Heart left ventricle (tissue), 16 donors: Measurements from ENCODE around the gene FOXG1. TPM values are rescaled to one million over a fixed set of nuclear protein-coding genes. Genes with fewer than 3 reads are reported as not detected.
A peak's percentile ranks its signal among the peaks of the same experiment; 100 is the strongest.

Experiments
- ATAC-seq, 4 donors: fragments of 200-7000 bp; cut with Tn5 transposase; one replicate each; pipeline ENCODE4 v1.9.1; 2020 to 2022; ENCODE audit warnings: moderate library complexity in 4 of 4, mild to moderate bottlenecking in 3 of 4, moderate number of reproducible peaks in 1 of 4
- DNase-seq, 5 donors: peaks; one replicate each; pipeline ENCODE4 v3.0.0-alpha.2; 2020
- H3K27ac ChIP-seq, 12 donors: fragments of 200-600 bp; sonication (generic) in 4 of 12; one replicate each; pipeline versions ENCODE4 v1.5.0 to v1.8.0; 2016 to 2022; ENCODE audit warnings: mild to moderate bottlenecking in 2 of 12
- H3K27me3 ChIP-seq, 9 donors: fragments of 200-600 bp; sonication (generic) in 2 of 9; one replicate each; pipeline versions ENCODE4 v1.5.1 to v1.8.0; 2016 to 2022; ENCODE audit warnings: mild to moderate bottlenecking in 3 of 9
- H3K36me3 ChIP-seq, 9 donors: fragments of 200-600 bp; sonication (generic) in 2 of 9; one replicate each; pipeline versions ENCODE4 v1.5.0 to v1.8.0; 2018 to 2022; ENCODE audit warnings: mild to moderate bottlenecking in 2 of 9
- H3K4me1 ChIP-seq, 12 donors: fragments of 200-600 bp; sonication (generic) in 4 of 12; one replicate each; pipeline versions ENCODE4 v1.5.0 to v1.8.0; 2016 to 2022; ENCODE audit warnings: mild to moderate bottlenecking in 3 of 12
- H3K4me3 ChIP-seq, 12 donors: fragments of 200-600 bp; sonication (generic) in 4 of 12; one replicate each; pipeline versions ENCODE4 v1.5.0 to v1.8.0; 2017 to 2022; ENCODE audit warnings: mild to moderate bottlenecking in 9 of 12, moderate library complexity in 4 of 12
- H3K9me3 ChIP-seq, 12 donors: fragments of 200-600 bp; sonication (generic) in 4 of 12; one replicate each; pipeline versions ENCODE4 v1.5.0 to v1.8.0; 2016 to 2022; ENCODE audit warnings: mild to moderate bottlenecking in 1 of 12
- CTCF ChIP-seq, 12 donors: fragments of 200-600 bp; sonication (generic) in 4 of 12; IDR thresholded peaks; one replicate each; pipeline versions ENCODE4 v1.5.0 to v1.8.0; 2018 to 2022; ENCODE audit warnings: antibody characterized with exemption in 12 of 12, mild to moderate bottlenecking in 5 of 12
- POLR2A ChIP-seq, 2 donors: fragments of 450-650 bp; IDR thresholded peaks; one replicate each; pipeline ENCODE4 v1.6.1; 2017; ENCODE audit warnings: antibody characterized with exemption in 2 of 2, mild to moderate bottlenecking in 2 of 2, moderate library complexity in 2 of 2
- WGBS, 4 donors: extraction: QIAGEN DNeasy Blood & Tissue Kit in 2 of 4; methylation state at CpG; one replicate each; pipeline versions ENCODE4 v1.1.5 to v1.1.7; 2013 to 2018; 5-methylcytosine and 5-hydroxymethylcytosine counted together
- intact Hi-C, 10 donors: fragments of 100-400 bp; cut with DNase I; formaldehyde crosslinking; loops; one replicate each; pipeline versions ENCODE4 v1.11.1 to v1.14.2; 2022
- polyA plus RNA-seq, 2 donors: library from polyadenylated mRNA; stranded (reverse); fragments of 200-250 nt; gene quantifications; one replicate each; pipeline ENCODE4 v1.2.3, GENCODE V29; 2013
- total RNA-seq, 9 donors: library from RNA; depleted of rRNA in 2 of 9; stranded (reverse); fragments of >200 nt in 2 of 9; fragmentation: NEBNext Ultra II Directional in 3 of 9; extraction: Animal tissue kit (Norgen Biotek cat#: 25700) in 3 of 9; gene quantifications; one replicate each; pipeline versions ENCODE4 v1.1.0 to v1.2.4, GENCODE V29; 2016 to 2023
- donor health status: ischemic (EF 13 %, LVEDD 7.1; RV severe dilation, severe dysfunction).
- donor health status: healthy with polysubstance abuse.
- donor health status: DM: no; HTN: yes; CAD: no.
- donor health status: DM: no; HTN: no; CAD: no.
- donor health status: ischemic (EF 25% LVEDD 6.9; RV normal size, moderate dysfunction).
- donor health status: ischemic (EF 25% LVEDD 5.7; RV mildly dilated, moderate dysfunction).
- donor health status: healthy.
- donor health status: DM: yes; HTN: yes; CAD: no.
- donor health status: ischemic (EF 35%, LVEDD 5.7; RV mildly dilated, moderate dysfunction).
- donor health status: nonischemic (EF 11% LVEDD 7.7; RV severe dilation, severe dysfunction).
- donor health status: DM: yes; HTN: yes; CAD: no.
- donor health status: PGD.
- donor health status: ischemic (EF 29% LVEDD 5.4; RV normal size, mild dysfunction).
- donor health status: nonischemic (EF 23%, LVEDD 6.1; RV moderate dilation, normal function).

The FOXG1 gene
- total and polyA plus RNA-seq, 11 donors: not detected

GRCh38 chr14:28764257-28765160, 2.1 kb upstream of the FOXG1 start:
- no peaks in the 10 kb centered on the region for H3K36me3 ChIP-seq
- intact Hi-C loops: no loop called here
- no peak overlapping the region for H3K4me3 ChIP-seq
- DNase-seq (no peak), ATAC-seq (no peak)
- H3K4me1 ChIP-seq: peaks cover 0 to 25% (median 10%) of the 10 kb centered on the region in 12 donors
- H3K27me3 ChIP-seq: peaks cover 51 to 95% (median 94%) of the 10 kb centered on the region in 9 donors
- 6 to 13% (median 9%) methylated on average over 16 of the region's 16 CpGs for WGBS, 4 donors
- H3K9me3 ChIP-seq: peaks cover 0 to 6% (median 0%) of the 10 kb centered on the region in 12 donors
- H3K27ac ChIP-seq: no peak overlapping the region
- TF ChIP-seq POLR2A (IDR thresholded peaks at IDR 0.05) (no peak), CTCF (IDR thresholded peaks at IDR 0.05) (no peak)

GRCh38 chr14:28765169-28765830, 1.3 kb upstream of the FOXG1 start:
- ATAC-seq (no peak), DNase-seq (no peak)
- 5 to 12% (median 8%) methylated on average over 27 of the region's 27 CpGs for WGBS, 4 donors
- TF ChIP-seq POLR2A (IDR thresholded peaks at IDR 0.05) (no peak), CTCF (IDR thresholded peaks at IDR 0.05) (no peak)
- no peak overlapping the region for H3K27ac ChIP-seq
- peaks cover 0 to 19% (median 10%) of the 10 kb centered on the region in 12 donors for H3K4me1 ChIP-seq
- H3K9me3 ChIP-seq: peaks cover 0 to 6% (median 0%) of the 10 kb centered on the region in 12 donors
- no peaks in the 10 kb centered on the region for H3K36me3 ChIP-seq
- peak overlapping the region in 9 of 12 donors; percentile 1 to 46 (median 38) for H3K4me3 ChIP-seq
- peaks cover 50 to 95% (median 94%) of the 10 kb centered on the region in 9 donors for H3K27me3 ChIP-seq
- intact Hi-C loops: no loop called here

DNA sequence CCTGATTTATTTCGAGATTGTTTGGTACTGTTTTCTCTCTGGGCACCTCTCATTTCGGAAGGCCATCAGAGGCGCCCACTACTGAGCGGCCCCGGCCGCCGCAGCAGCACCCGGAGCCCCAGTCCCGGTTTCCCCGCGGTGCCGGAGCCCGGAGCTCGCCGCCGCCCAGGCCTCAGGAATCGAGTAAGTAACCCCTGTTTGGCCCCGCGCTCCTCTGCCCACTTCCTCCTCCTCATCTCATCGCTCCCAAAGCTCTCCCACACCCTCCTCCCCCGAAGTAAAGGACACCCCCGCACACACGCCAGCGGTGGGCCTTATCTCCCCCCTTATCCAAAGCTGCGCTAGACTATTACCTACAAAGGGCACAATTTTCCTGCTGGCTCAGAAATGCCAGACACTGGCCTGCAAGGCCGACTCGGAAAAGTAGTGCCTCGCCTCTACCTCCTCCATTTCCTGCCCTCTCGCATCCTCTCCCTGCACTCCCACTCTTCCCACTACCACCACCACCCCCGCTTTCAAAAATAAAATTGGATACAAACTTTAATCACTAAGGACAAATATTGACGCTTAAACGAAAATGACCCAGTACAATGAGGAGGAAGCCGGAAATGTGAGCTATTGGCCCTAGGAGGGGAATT, 637 bp upstream of the FOXG1 start:
- Histone ChIP-seq H3K4me3 (peak overlapping the region in 11 of 12 donors; percentile 8 to 46 (median 38)), H3K27me3 (peaks cover 47 to 96% (median 94%) of the 10 kb centered on the region in 9 donors), H3K4me1 (peaks cover 0 to 19% (median 10%) of the 10 kb centered on the region in 12 donors), H3K36me3 (no peaks in the 10 kb centered on the region), H3K9me3 (peaks cover 0 to 6% (median 0%) of the 10 kb centered on the region in 12 donors), H3K27ac (no peak overlapping the region)
- 2 to 5% (median 3%) methylated on average over 31 to 33 of the region's 33 CpGs for WGBS, 4 donors
- ATAC-seq (no peak), DNase-seq (no peak)
- intact Hi-C loops: no loop called here
- TF ChIP-seq POLR2A (IDR thresholded peaks at IDR 0.05): no peak
- TF ChIP-seq CTCF (IDR thresholded peaks at IDR 0.05): no peak
